ENCODE data around the gene CYTH2.

GRCh38 chr19:48511800-48512503 is 42.8 kb downstream of the CYTH2 start, which contains the start of gene LMTK3:
- TF ChIP-seq CTCF (IDR thresholded peaks at IDR 0.05; ENCODE audit: borderline replicate concordance, extremely low read depth, low read length, poor library complexity, severe bottlenecking) (no peak), EZH2 (IDR thresholded peaks at IDR 0.05; ENCODE audit: borderline replicate concordance, low read depth, low read length, severe bottlenecking) (no peak)
